Measurements from ENCODE around the gene SAMD4A.

SAMD4A gene

DNA sequence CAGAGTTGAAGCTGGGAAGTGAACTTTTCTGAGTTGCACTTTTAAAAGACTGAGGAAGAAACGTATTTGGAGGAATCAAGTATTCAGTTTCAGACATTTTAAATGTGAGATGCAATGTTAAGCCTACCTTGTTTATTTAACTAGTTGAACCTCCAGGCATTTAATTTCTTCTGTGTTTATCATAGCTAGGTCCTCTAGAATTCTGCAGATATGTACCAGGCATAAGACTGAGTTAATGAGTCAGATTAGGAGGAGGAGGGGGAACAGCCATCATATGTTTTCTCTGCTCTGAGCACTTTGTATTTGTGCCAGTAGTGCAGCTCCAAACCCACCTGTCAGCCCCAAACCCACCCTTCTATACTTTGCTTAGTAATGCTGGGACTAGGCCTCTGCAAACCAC, 16.4 kb upstream of the SAMD4A start:
- no peak overlapping the region for H3K9ac ChIP-seq (ENCODE audit: insufficient read length, low read depth)
- no peaks in the 10 kb centered on the region for H3K9me3 ChIP-seq (ENCODE audit: insufficient read depth, low read length)
- no peak for TF ChIP-seq SUZ12 (IDR thresholded peaks at IDR 0.05; ENCODE audit: extremely low read depth, insufficient read depth, insufficient read length)
- no peaks in the 10 kb centered on the region for H3K4me1 ChIP-seq (ENCODE audit: insufficient read depth, insufficient read length)
- no peaks in the 10 kb centered on the region for H3K36me3 ChIP-seq (ENCODE audit: insufficient read depth, insufficient read length, low read length)
- H3K4me3 ChIP-seq (ENCODE audit: insufficient read length, low read depth): no peak overlapping the region
- no peaks in the 10 kb centered on the region for H3K27me3 ChIP-seq (ENCODE audit: insufficient read depth, insufficient read length)
- no peak for DNase-seq (ENCODE audit: low read depth, low spot score)

DNA sequence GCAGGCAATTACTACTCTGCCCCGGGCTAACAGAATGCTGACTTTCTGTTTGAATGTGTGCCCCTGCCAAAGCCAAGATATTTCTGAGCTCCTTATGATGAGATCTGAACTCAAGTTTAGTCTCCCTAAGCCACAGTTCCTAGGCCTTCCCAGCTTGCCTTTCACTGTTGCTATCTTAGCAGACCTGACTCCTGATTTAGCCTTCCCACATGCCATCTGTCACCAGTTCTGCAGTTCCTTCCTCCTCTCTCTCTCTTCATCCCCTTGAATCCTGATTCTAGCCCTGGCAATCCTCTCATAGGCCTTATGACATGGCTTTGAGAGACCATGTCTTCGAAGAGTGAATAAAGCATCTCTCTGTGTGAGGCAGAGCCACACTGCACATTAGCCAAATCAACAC, 12.5 kb upstream of the SAMD4A start:
- Histone ChIP-seq H3K27me3 (ENCODE audit: insufficient read depth, insufficient read length) (no peaks in the 10 kb centered on the region), H3K9ac (ENCODE audit: insufficient read length, low read depth) (no peak overlapping the region), H3K4me3 (ENCODE audit: insufficient read length, low read depth) (no peak overlapping the region), H3K36me3 (ENCODE audit: insufficient read depth, insufficient read length, low read length) (no peaks in the 10 kb centered on the region), H3K4me1 (ENCODE audit: insufficient read depth, insufficient read length) (no peaks in the 10 kb centered on the region), H3K9me3 (ENCODE audit: insufficient read depth, low read length) (no peaks in the 10 kb centered on the region)
- TF ChIP-seq SUZ12 (IDR thresholded peaks at IDR 0.05; ENCODE audit: extremely low read depth, insufficient read depth, insufficient read length) (no peak), ZNF274 (IDR thresholded peaks at IDR 0.05; ENCODE audit: low read depth, low read length) (no peak), YY1 (IDR thresholded peaks at IDR 0.05; ENCODE audit: insufficient read depth, insufficient read length) (no peak)
- no peak for DNase-seq (ENCODE audit: low read depth, low spot score)

DNA sequence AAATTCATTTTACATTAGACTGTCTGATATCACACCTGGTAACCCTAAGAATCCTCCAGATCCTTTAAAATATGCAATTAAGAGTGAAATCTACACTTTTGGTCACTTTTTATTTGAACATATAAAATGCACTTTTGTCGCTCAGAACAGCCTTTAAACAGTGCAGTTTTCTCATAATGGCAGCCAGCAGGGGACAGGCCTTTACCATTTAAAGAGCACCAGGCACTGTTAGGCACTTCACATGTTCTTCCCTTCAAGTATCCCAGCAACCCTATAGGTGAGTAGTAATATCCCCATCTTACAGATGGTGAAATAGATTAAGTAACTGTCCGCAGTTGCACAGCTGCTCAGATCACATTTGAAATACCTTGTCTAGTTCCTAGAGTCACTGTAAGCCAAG, 11.3 kb upstream of the SAMD4A start:
- H3K4me1 ChIP-seq (ENCODE audit: insufficient read depth, insufficient read length): no peaks in the 10 kb centered on the region
- H3K9me3 ChIP-seq (ENCODE audit: insufficient read depth, low read length): no peaks in the 10 kb centered on the region
- H3K36me3 ChIP-seq (ENCODE audit: insufficient read depth, insufficient read length, low read length): no peaks in the 10 kb centered on the region
- no peak for DNase-seq (ENCODE audit: low read depth, low spot score)
- no peak overlapping the region for H3K4me3 ChIP-seq (ENCODE audit: insufficient read length, low read depth)
- H3K9ac ChIP-seq (ENCODE audit: insufficient read length, low read depth): no peak overlapping the region
- TF ChIP-seq SUZ12 (IDR thresholded peaks at IDR 0.05; ENCODE audit: extremely low read depth, insufficient read depth, insufficient read length): no peak
- no peak for TF ChIP-seq YY1 (IDR thresholded peaks at IDR 0.05; ENCODE audit: insufficient read depth, insufficient read length)
- no peak for TF ChIP-seq ZNF274 (IDR thresholded peaks at IDR 0.05; ENCODE audit: low read depth, low read length)
- no peaks in the 10 kb centered on the region for H3K27me3 ChIP-seq (ENCODE audit: insufficient read depth, insufficient read length)

DNA sequence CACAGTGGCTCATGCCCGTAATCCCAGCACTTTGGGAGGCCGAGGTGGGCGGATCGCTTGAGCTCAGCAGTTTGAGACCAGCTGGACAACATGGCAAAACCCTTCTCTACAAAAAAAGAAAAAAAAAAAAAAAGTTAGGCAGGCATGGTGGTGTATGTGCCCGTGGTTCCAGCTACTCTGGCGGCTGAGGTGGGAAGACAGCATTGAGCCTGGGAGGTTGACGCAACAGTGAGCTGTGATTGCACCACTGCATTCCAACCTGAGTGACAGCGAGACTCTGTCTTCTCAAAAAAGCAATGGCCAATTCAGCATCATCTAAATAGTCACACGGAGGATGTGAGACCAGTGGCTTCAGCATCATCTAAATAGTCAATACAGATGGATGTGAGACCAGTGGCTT, 10.4 kb upstream of the SAMD4A start:
- Histone ChIP-seq H3K27me3 (ENCODE audit: insufficient read depth, insufficient read length) (no peaks in the 10 kb centered on the region), H3K36me3 (ENCODE audit: insufficient read depth, insufficient read length, low read length) (no peaks in the 10 kb centered on the region)

DNA sequence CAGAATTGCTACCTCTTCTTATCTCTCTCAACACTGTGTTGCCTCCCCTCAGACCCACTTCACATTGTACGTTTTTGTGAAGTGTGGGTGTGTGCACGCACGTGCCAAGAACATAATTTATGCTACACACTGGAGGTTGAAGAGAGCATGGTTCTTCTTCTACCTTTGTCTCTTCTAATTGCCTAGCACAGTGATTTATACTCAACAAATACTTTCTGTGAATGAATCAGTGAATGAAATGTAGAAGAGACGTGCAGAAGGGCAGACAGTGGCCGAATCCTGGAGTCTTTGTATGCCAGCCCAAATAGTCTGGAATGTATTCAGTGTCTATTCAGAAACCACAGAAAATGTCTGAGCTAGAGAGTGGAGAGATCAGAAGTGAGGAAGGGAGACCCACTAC, 4.6 kb upstream of the SAMD4A start:
- no peak overlapping the region for H3K9ac ChIP-seq (ENCODE audit: insufficient read length, low read depth)
- DNase-seq (ENCODE audit: low read depth, low spot score): no peak
- no peak for TF ChIP-seq SUZ12 (IDR thresholded peaks at IDR 0.05; ENCODE audit: extremely low read depth, insufficient read depth, insufficient read length)
- no peak for TF ChIP-seq ZNF274 (IDR thresholded peaks at IDR 0.05; ENCODE audit: low read depth, low read length)
- no peak for TF ChIP-seq YY1 (IDR thresholded peaks at IDR 0.05; ENCODE audit: insufficient read depth, insufficient read length)

More for the DNA sequence above, 10.4 kb upstream of the SAMD4A start:
- no peaks in the 10 kb centered on the region for H3K9me3 ChIP-seq (ENCODE audit: insufficient read depth, low read length)
- no peak for TF ChIP-seq ZNF274 (IDR thresholded peaks at IDR 0.05; ENCODE audit: low read depth, low read length)
- TF ChIP-seq SUZ12 (IDR thresholded peaks at IDR 0.05; ENCODE audit: extremely low read depth, insufficient read depth, insufficient read length): no peak
- TF ChIP-seq YY1 (IDR thresholded peaks at IDR 0.05; ENCODE audit: insufficient read depth, insufficient read length): no peak
- DNase-seq (ENCODE audit: low read depth, low spot score): no peak
- no peak overlapping the region for H3K9ac ChIP-seq (ENCODE audit: insufficient read length, low read depth)
- H3K4me1 ChIP-seq (ENCODE audit: insufficient read depth, insufficient read length): no peaks in the 10 kb centered on the region
- H3K4me3 ChIP-seq (ENCODE audit: insufficient read length, low read depth): no peak overlapping the region

DNA sequence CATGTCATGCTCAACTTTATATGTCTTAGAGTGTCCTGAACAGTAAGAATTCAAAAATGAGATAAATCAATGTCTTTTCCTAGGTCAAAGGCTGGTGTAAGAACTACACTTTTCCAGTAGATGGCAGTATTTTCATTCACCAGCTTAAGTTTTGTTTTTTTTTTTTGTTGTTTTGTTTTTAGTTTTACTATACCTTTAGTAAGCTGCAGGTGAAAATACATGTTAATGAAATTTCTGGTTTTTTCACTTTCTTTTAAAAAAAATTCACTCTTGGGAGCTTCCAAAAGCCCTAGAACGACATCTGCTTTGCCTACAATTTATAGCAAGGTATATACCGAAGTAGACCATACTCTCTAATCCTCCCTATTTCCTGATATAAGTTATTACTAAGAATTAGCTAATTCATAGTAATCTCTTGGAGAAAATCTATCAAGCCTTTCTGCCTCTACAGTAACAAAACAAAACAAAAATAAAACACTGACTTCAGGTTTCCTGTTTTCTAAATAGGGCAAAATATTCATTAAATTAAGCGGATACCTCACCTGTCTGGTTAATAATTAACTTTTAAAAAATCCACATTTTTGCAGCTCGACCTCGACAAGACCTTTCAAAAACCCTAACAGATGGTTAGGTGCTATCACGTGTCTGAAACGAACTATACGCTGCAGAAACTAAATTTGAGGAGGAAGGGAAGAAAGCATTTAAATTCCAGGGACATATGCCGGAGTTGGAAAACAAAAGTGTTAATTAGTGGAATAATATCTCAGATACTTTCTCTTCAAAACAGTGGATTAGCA, 2.7 kb upstream of the SAMD4A start:
- Histone ChIP-seq H3K9me3 (ENCODE audit: insufficient read depth, low read length) (no peaks in the 10 kb centered on the region), H3K4me1 (ENCODE audit: insufficient read depth, insufficient read length) (peaks cover 2% of the 10 kb centered on the region), H3K27me3 (ENCODE audit: insufficient read depth, insufficient read length) (peaks cover 8% of the 10 kb centered on the region), H3K4me3 (ENCODE audit: insufficient read length, low read depth) (peak overlapping the region; percentile 71), H3K9ac (ENCODE audit: insufficient read length, low read depth) (no peak overlapping the region), H3K36me3 (ENCODE audit: insufficient read depth, insufficient read length, low read length) (peaks cover 11% of the 10 kb centered on the region)
- DNase-seq (ENCODE audit: low read depth, low spot score): no peak
- TF ChIP-seq ZNF274 (IDR thresholded peaks at IDR 0.05; ENCODE audit: low read depth, low read length) (no peak), SUZ12 (IDR thresholded peaks at IDR 0.05; ENCODE audit: extremely low read depth, insufficient read depth, insufficient read length) (no peak), YY1 (IDR thresholded peaks at IDR 0.05; ENCODE audit: insufficient read depth, insufficient read length) (no peak)

More for the DNA sequence above, 4.6 kb upstream of the SAMD4A start:
- Histone ChIP-seq H3K4me1 (ENCODE audit: insufficient read depth, insufficient read length) (no peaks in the 10 kb centered on the region), H3K27me3 (ENCODE audit: insufficient read depth, insufficient read length) (peaks cover 8% of the 10 kb centered on the region), H3K9me3 (ENCODE audit: insufficient read depth, low read length) (no peaks in the 10 kb centered on the region), H3K4me3 (ENCODE audit: insufficient read length, low read depth) (no peak overlapping the region), H3K36me3 (ENCODE audit: insufficient read depth, insufficient read length, low read length) (no peaks in the 10 kb centered on the region)

DNA sequence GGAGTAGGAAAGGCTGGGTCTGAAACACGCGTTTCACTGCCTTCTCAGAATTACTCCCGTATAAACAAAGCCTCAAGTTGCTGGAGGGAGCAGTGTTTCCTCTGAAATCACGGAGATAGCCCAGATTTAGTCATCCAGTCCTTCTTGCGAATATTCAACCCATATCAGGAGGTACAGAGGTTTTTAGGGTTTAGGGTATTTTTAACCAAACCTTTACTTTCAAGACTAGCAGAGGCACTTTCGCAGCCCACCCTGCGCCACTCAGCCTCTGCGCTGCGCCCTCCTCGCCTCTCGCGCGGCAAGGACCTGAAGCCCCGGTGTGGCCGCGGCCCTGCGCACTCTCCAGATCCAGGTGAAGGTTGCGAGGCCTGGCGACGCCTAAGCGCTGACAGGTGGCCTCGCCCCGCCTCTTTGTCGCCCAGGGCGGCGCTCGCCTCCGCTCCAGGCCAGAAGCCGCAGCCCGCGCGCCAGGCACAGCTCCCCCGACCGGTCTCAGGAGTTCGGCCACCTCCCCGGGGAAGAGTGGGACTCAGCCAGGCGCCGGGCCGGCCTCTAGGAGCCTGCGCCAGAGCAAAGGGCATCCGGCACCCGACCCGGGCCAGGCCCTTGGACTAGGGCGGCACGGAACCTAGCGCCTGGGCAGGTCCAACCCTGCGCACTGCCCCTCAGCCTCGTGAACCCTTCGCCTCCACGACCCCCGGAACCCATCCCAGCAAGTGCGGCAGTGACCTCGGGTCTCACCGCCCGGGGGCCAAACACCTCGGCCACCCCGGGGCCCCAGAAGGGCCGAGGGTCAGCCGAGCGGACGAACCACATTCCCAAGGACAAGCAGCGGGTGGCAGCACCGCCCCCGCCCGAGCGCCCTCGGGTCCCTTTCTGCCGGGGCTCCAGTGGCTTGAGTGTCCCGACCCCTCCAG, 1.8 kb upstream of the SAMD4A start:
- Histone ChIP-seq H3K9ac (ENCODE audit: insufficient read length, low read depth) (peak overlapping the region; percentile 74), H3K9me3 (ENCODE audit: insufficient read depth, low read length) (no peaks in the 10 kb centered on the region), H3K4me1 (ENCODE audit: insufficient read depth, insufficient read length) (peaks cover 2% of the 10 kb centered on the region), H3K27me3 (ENCODE audit: insufficient read depth, insufficient read length) (peaks cover 8% of the 10 kb centered on the region), H3K36me3 (ENCODE audit: insufficient read depth, insufficient read length, low read length) (peaks cover 20% of the 10 kb centered on the region), H3K4me3 (ENCODE audit: insufficient read length, low read depth) (peak overlapping the region; percentile 71)
- TF ChIP-seq YY1 (IDR thresholded peaks at IDR 0.05; ENCODE audit: insufficient read depth, insufficient read length) (no peak), SUZ12 (IDR thresholded peaks at IDR 0.05; ENCODE audit: extremely low read depth, insufficient read depth, insufficient read length) (no peak), ZNF274 (IDR thresholded peaks at IDR 0.05; ENCODE audit: low read depth, low read length) (no peak)
- DNase-seq (ENCODE audit: low read depth, low spot score): no peak
